Kidney (tissue), 14 donors: Measurements from ENCODE around the gene ARHGAP44. TPM values are rescaled to one million over a fixed set of nuclear protein-coding genes. Genes with fewer than 3 reads are reported as not detected.

ENCODE experiments used
- DNase-seq, 5 donors: peaks; one replicate each; pipeline ENCODE4 v3.0.0-alpha.2; 2013 to 2020
- FAIRE-seq: peaks from 2 replicates; lab custom pipeline; 2012; peaks lifted over from hg19 to GRCh38; lab: Jason Lieb, UNC
- H3K27ac ChIP-seq, 2 donors: one replicate each; pipeline ENCODE4 v1.7.0; 2013; ENCODE audit warnings: low read depth in 2 of 2, low read length in 2 of 2, inconsistent platforms in 1 of 2
- H3K27me3 ChIP-seq: one replicate; pipeline ENCODE4 v1.7.1; 2013; ENCODE audit warnings: low read length, inconsistent platforms; ENCODE audit not compliant: control insufficient read depth, insufficient read depth
- H3K36me3 ChIP-seq, 3 donors: one replicate each; pipeline versions ENCODE4 v1.7.0 to v1.7.1; 2013; ENCODE audit warnings: low read length in 3 of 3, control low read depth in 1 of 3, inconsistent platforms in 1 of 3; ENCODE audit not compliant: insufficient read depth in 3 of 3, control insufficient read depth in 2 of 3
- H3K4me1 ChIP-seq, 3 donors: one replicate each; pipeline versions ENCODE4 v1.7.0 to v1.7.1; 2013; ENCODE audit warnings: low read length in 3 of 3, inconsistent platforms in 1 of 3, low read depth in 1 of 3; ENCODE audit not compliant: control insufficient read depth in 2 of 3, insufficient read depth in 2 of 3
- H3K4me3 ChIP-seq, 3 donors: one replicate each; pipeline versions ENCODE4 v1.7.0 to v1.8.1; 2013; ENCODE audit warnings: low read length in 3 of 3, control low read depth in 1 of 3, inconsistent platforms in 1 of 3
- H3K9ac ChIP-seq, 3 donors: one replicate each; pipeline versions ENCODE4 v1.7.0 to v1.7.1; 2013; ENCODE audit warnings: low read length in 3 of 3, control low read depth in 1 of 3, inconsistent platforms in 1 of 3
- H3K9me3 ChIP-seq, 3 donors: one replicate each; pipeline versions ENCODE4 v1.7.0 to v1.7.1; 2013; ENCODE audit warnings: low read length in 3 of 3, control low read depth in 1 of 3, inconsistent platforms in 1 of 3; ENCODE audit not compliant: control insufficient read depth in 2 of 3, insufficient read depth in 1 of 3
- intact Hi-C: fragments of 100-400 bp; cut with DNase I; formaldehyde crosslinking; loops from one replicate; pipeline ENCODE4 v1.11.1; 2022
- polyA plus RNA-seq: library from polyadenylated mRNA; stranded (reverse); fragments of 350-450 nt; fragmentation: Illumina TruSeq; extraction: RNeasy Lipid Tissue Mini Kit (QIAGEN cat#74804); gene quantifications from one replicate; pipeline ENCODE4 v1.2.3, GENCODE V29; 2014; ENCODE audit warnings: low read depth, low replicate concordance; ENCODE audit not compliant: insufficient read depth
- total RNA-seq: library from RNA; stranded (reverse); fragmentation: NEBNext Ultra II Directional; extraction: Animal tissue kit (Norgen Biotek cat#: 25700); gene quantifications from one replicate; pipeline ENCODE4 v1.2.1, GENCODE V29; 2021
- TF ChIP-seq, protein P1 (sequence below): IDR thresholded peaks from 3 replicates; pipeline ENCODE4 v1.5.1; 2012; ENCODE audit warnings: mild to moderate bottlenecking, moderate library complexity, borderline replicate concordance; ENCODE audit not compliant: insufficient read depth; ENCODE audit errors: extremely low read depth
- donor health status: control.
- donor health status: control.
- donor health status: control.
- donor health status: control.
- donor health status: control.
- donor health status: DM: yes; HTN: yes; CAD: no.
- donor health status: Normal renal cell carcinoma (clear cell type).

ARHGAP44 gene
- total and polyA plus RNA-seq, 2 donors from 2014 or later = 3.7 to 8.4 TPM

DNA sequence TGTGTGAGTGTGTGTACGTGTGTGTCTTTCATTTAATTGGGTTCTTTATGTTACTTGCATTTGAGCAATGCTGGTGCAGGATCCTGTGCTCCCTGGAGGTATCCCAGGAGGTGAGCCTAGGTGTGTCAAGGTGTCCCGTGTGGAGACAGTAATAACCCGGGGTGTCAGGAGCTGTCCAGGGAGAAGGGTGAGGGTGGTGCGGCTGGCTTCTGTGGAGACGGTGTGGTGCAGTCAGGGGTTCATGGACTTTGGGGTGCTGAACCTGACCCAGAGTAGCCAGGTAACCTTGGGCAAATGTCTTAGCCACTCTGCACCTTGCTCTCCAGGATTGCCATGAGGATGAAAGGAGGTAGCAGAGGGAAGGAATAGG is 235.9 kb downstream of the ARHGAP44 start:
- FAIRE-seq (no peak), DNase-seq (no peak)
- Histone ChIP-seq H3K4me3 (no peak overlapping the region), H3K9me3 (peaks cover 0 to 2% (median 0%) of the 10 kb centered on the region in 3 donors), H3K9ac (no peak overlapping the region), H3K4me1 (peaks cover 0 to 6% (median 0%) of the 10 kb centered on the region in 3 donors), H3K36me3 (no peaks in the 10 kb centered on the region), H3K27ac (no peak overlapping the region), H3K27me3 (no peaks in the 10 kb centered on the region)
- intact Hi-C loops = no loop called here
- TF ChIP-seq, protein P1, sequence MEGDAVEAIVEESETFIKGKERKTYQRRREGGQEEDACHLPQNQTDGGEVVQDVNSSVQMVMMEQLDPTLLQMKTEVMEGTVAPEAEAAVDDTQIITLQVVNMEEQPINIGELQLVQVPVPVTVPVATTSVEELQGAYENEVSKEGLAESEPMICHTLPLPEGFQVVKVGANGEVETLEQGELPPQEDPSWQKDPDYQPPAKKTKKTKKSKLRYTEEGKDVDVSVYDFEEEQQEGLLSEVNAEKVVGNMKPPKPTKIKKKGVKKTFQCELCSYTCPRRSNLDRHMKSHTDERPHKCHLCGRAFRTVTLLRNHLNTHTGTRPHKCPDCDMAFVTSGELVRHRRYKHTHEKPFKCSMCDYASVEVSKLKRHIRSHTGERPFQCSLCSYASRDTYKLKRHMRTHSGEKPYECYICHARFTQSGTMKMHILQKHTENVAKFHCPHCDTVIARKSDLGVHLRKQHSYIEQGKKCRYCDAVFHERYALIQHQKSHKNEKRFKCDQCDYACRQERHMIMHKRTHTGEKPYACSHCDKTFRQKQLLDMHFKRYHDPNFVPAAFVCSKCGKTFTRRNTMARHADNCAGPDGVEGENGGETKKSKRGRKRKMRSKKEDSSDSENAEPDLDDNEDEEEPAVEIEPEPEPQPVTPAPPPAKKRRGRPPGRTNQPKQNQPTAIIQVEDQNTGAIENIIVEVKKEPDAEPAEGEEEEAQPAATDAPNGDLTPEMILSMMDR = no peak

DNA sequence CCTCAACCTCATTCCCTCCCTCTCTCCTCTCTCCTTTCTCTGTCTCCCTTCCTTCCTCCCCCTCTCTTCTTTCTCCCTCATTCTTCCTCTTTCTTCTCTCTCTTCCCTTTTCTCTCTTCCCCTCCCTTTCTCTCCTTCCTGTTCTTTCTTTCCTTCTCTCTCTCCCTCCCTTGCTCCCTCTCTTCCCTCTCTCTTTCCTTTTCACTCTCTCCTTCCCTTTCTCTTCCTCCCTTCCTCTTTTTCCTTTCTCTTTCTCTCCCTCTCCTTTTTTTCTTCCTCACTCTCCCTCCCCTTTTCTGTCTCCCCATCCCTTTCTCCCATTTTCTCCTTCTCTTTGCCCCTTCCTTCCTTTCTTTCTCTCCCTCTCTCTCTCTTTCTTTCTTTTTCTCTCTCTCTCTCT is 236.4 kb downstream of the ARHGAP44 start:
- intact Hi-C loops = no loop called here

DNA sequence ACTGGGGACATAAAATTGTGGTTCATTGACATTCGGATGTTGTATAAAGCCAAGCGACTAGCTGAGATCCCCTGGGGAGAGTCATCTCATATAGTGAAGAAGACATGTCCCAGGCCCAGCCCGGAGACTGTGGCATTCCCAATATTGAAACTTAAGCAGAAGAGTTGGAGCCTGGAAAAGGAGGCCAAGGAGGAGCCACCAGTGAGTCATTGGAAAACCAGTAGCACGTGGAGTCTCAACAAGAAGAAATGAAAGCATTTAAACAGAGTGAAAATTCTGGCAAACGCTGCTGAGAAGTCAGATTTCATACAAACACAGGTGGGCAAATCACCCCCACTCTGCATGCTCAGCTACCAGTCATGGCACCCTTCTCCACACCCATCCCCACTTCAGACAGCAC is 237.9 kb downstream of the ARHGAP44 start:
- H3K4me1 ChIP-seq = peaks cover 0 to 6% (median 0%) of the 10 kb centered on the region in 3 donors
- no peaks in the 10 kb centered on the region for H3K36me3 ChIP-seq
- no peak overlapping the region for H3K27ac ChIP-seq
- FAIRE-seq (no peak), DNase-seq (no peak)
- TF ChIP-seq, protein P1 = no peak
- no peak overlapping the region for H3K9ac ChIP-seq
- intact Hi-C loops = no loop called here
- no peaks in the 10 kb centered on the region for H3K27me3 ChIP-seq
- peaks cover 0 to 2% (median 0%) of the 10 kb centered on the region in 3 donors for H3K9me3 ChIP-seq
- no peak overlapping the region for H3K4me3 ChIP-seq

More for the DNA sequence above, 236.4 kb downstream of the ARHGAP44 start:
- Histone ChIP-seq H3K9me3 (peaks cover 0 to 2% (median 0%) of the 10 kb centered on the region in 3 donors), H3K4me3 (no peak overlapping the region), H3K27ac (no peak overlapping the region), H3K4me1 (peaks cover 0 to 6% (median 0%) of the 10 kb centered on the region in 3 donors), H3K27me3 (no peaks in the 10 kb centered on the region), H3K9ac (no peak overlapping the region), H3K36me3 (no peaks in the 10 kb centered on the region)
- FAIRE-seq (no peak), DNase-seq (no peak)
- TF ChIP-seq, protein P1 = no peak

DNA sequence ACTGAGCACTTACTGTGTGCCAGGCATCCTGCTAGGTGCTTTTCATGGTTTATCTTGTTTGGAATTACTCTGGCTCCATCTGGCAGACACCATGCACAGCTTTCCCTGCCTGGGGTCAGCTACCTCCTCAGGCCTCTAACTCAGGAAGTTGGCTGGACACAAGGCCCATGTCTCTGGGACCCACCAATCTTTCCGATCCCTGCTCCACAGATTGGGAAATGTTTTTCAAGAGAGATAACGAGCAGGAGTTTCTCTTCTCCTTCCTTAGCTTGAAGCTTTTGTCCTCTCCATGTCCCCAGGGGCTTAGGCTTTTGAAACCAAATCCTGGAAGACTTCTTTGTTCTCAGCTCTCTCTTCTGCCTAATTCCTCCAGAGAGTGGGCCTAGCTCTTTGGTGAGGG is 240.0 kb downstream of the ARHGAP44 start:
- H3K9ac ChIP-seq = no peak overlapping the region
- DNase-seq (no peak), FAIRE-seq (no peak)
- H3K36me3 ChIP-seq = no peaks in the 10 kb centered on the region
- H3K27ac ChIP-seq = no peak overlapping the region
- H3K27me3 ChIP-seq = no peaks in the 10 kb centered on the region
- TF ChIP-seq, protein P1 = no peak
- H3K4me1 ChIP-seq = peaks cover 0 to 3% (median 0%) of the 10 kb centered on the region in 3 donors
- intact Hi-C loops = no loop called here
- H3K9me3 ChIP-seq = peaks cover 0 to 2% (median 0%) of the 10 kb centered on the region in 3 donors
- H3K4me3 ChIP-seq = no peak overlapping the region
